CD14-positive monocyte (primary cell): ENCODE measurements around the gene TMEM190. TPM values are rescaled to one million over a fixed set of nuclear protein-coding genes. Genes with fewer than 3 reads are reported as not detected.

ENCODE experiments used
- DNase-seq, 3 donors: peaks; one replicate each; pipeline ENCODE4 v3.0.0-alpha.2; 2011 to 2022
- H2AFZ ChIP-seq: 2 replicates; pipeline ENCODE4 v1.6.0; 2012; ENCODE audit warnings: mild to moderate bottlenecking, low read depth, low read length, inconsistent platforms; ENCODE audit not compliant: insufficient read depth, poor library complexity, severe bottlenecking
- H3K27ac ChIP-seq, 2 donors: 1 replicate in 1 of 2; 2 replicates in 1 of 2; pipeline ENCODE4 v1.5.1; 2012 to 2013; ENCODE audit warnings: low read length in 2 of 2, control low read depth in 1 of 2, inconsistent platforms in 1 of 2, low read depth in 1 of 2, mild to moderate bottlenecking in 1 of 2
- H3K27me3 ChIP-seq, 2 donors: one replicate each; pipeline versions ENCODE4 v1.6.0 to v1.6.1; 2011 to 2013; ENCODE audit warnings: low read length in 2 of 2; ENCODE audit not compliant: control insufficient read depth in 2 of 2, insufficient read depth in 2 of 2
- H3K36me3 ChIP-seq, 2 donors: replicated peaks in 1 of 2; 1 replicate in 1 of 2; 2 replicates in 1 of 2; pipeline versions ENCODE4 v1.5.1 to v1.6.1; 2012 to 2013; ENCODE audit warnings: low read length in 2 of 2, control low read depth in 1 of 2, inconsistent platforms in 1 of 2, mild to moderate bottlenecking in 1 of 2; ENCODE audit not compliant: insufficient read depth in 2 of 2, control insufficient read depth in 1 of 2
- H3K4me1 ChIP-seq, 2 donors: 1 replicate in 1 of 2; 2 replicates in 1 of 2; pipeline versions ENCODE4 v1.5.1 to v1.6.1; 2012 to 2013; ENCODE audit warnings: low read length in 2 of 2, control low read depth in 1 of 2, inconsistent platforms in 1 of 2, mild to moderate bottlenecking in 1 of 2, moderate library complexity in 1 of 2; ENCODE audit not compliant: insufficient read depth in 2 of 2, control insufficient read depth in 1 of 2
- H3K4me2 ChIP-seq: replicated peaks from 2 replicates; pipeline ENCODE3; 2012; ENCODE audit warnings: low read length, moderate library complexity, mild to moderate bottlenecking; ENCODE audit not compliant: poor library complexity, severe bottlenecking; ENCODE audit errors: extremely low read depth
- H3K4me3 ChIP-seq, 3 experiments: fragments of 200-600 bp in 1 of 3; sonication (generic) in 1 of 3; replicated peaks in 1 of 3; 1 replicate in 2 of 3; 2 replicates in 1 of 3; pipeline ENCODE4 v1.5.1; 2011 to 2013; ENCODE audit warnings: low read length in 3 of 3, mild to moderate bottlenecking in 3 of 3, control low read depth in 2 of 3, low read depth in 2 of 3, inconsistent platforms in 1 of 3, moderate library complexity in 1 of 3
- H3K79me2 ChIP-seq: 2 replicates; pipeline ENCODE4 v1.6.0; 2012; ENCODE audit warnings: mild to moderate bottlenecking, control low read depth, inconsistent platforms, low read length, moderate library complexity; ENCODE audit not compliant: insufficient read depth
- H3K9ac ChIP-seq: 2 replicates; pipeline ENCODE4 v1.6.0; 2017; ENCODE audit warnings: low read length, mild to moderate bottlenecking; ENCODE audit not compliant: insufficient read depth, poor library complexity, severe bottlenecking
- H3K9me3 ChIP-seq, 2 donors: replicated peaks in 1 of 2; 1 replicate in 1 of 2; 2 replicates in 1 of 2; pipeline versions ENCODE4 v1.5.1 to v1.6.1; 2012 to 2013; ENCODE audit warnings: low read length in 2 of 2, control low read depth in 1 of 2; ENCODE audit not compliant: control insufficient read depth in 1 of 2, insufficient read depth in 1 of 2
- H4K20me1 ChIP-seq: 2 replicates; pipeline ENCODE4 v1.6.0; 2012; ENCODE audit warnings: mild to moderate bottlenecking, low read length, control low read depth, moderate library complexity; ENCODE audit not compliant: insufficient read depth
- H3K27ac Mint-ChIP-seq, 7 donors: one replicate each; pipeline ENCODE4 v1.8.0; 2020; ENCODE audit warnings: mild to moderate bottlenecking in 7 of 7, mixed read lengths in 7 of 7, moderate library complexity in 6 of 7, inconsistent platforms in 2 of 7
- H3K27me3 Mint-ChIP-seq, 3 donors: one replicate each; pipeline ENCODE4 v1.8.0; 2021 to 2022; ENCODE audit warnings: low read depth in 3 of 3, mild to moderate bottlenecking in 3 of 3, mixed read lengths in 3 of 3, moderate library complexity in 3 of 3, inconsistent platforms in 1 of 3
- H3K36me3 Mint-ChIP-seq, 2 donors: one replicate each; pipeline ENCODE4 v1.8.0; 2020; ENCODE audit warnings: mixed read lengths in 2 of 2, inconsistent platforms in 1 of 2, mild to moderate bottlenecking in 1 of 2
- H3K4me1 Mint-ChIP-seq: one replicate; pipeline ENCODE4 v1.8.0; 2020; ENCODE audit warnings: mild to moderate bottlenecking, mixed read lengths
- H3K4me3 Mint-ChIP-seq, 2 donors: one replicate each; pipeline ENCODE4 v1.8.0; 2020; ENCODE audit warnings: mild to moderate bottlenecking in 2 of 2, mixed read lengths in 2 of 2, moderate library complexity in 1 of 2
- H3K9me3 Mint-ChIP-seq, 7 donors: one replicate each; pipeline ENCODE4 v1.8.0; 2020 to 2022; ENCODE audit warnings: mixed read lengths in 7 of 7, mild to moderate bottlenecking in 6 of 7, moderate library complexity in 6 of 7, inconsistent platforms in 2 of 7
- CTCF ChIP-seq: fragments of 200-600 bp; IDR thresholded peaks from one replicate; pipeline ENCODE4 v1.8.0; 2022; ENCODE audit warnings: antibody characterized with exemption, mild to moderate bottlenecking
- WGBS: methylation state at CpG from one replicate; pipeline ENCODE4 v1.1.5; 2013; ENCODE audit warnings: missing lambda C conversion rate; ENCODE audit not compliant: insufficient coverage; 5-methylcytosine and 5-hydroxymethylcytosine counted together
- intact Hi-C, 2 donors: fragments of 100-400 bp; cut with micrococcal nuclease; formaldehyde crosslinking; loops; one replicate each; pipeline versions ENCODE4 v1.15.0 to v1.15.1; 2023
- polyA plus RNA-seq, 3 donors: library from polyadenylated mRNA; depleted of rRNA in 1 of 3; unstranded in 2 of 3; stranded (reverse) in 1 of 3; fragments of 300-500 nt in 2 of 3; fragments of >200 nt in 1 of 3; fragmentation: Illumina TruSeq in 2 of 3; gene quantifications; 1 replicate in 2 of 3; 2 replicates in 1 of 3; pipeline ENCODE4 v1.2.3, GENCODE V29; 2012 to 2021

The TMEM190 gene
- polyA plus RNA-seq, 3 donors, result not detected

GRCh38 chr19:55379174-55379573 is 2.5 kb downstream of the TMEM190 start:
- H3K27me3 ChIP-seq, result peaks cover 0 to 41% of the 10 kb centered on the region in 2 donors
- TF ChIP-seq CTCF, result no peak
- no peak overlapping the region for H3K9ac ChIP-seq
- no peaks in the 10 kb centered on the region for H3K36me3 ChIP-seq
- H2AFZ ChIP-seq, result no peak overlapping the region
- H3K9me3 ChIP-seq, result no peaks in the 10 kb centered on the region
- no peak overlapping the region for H3K4me3 ChIP-seq
- peaks cover 0 to 5% of the 10 kb centered on the region in 2 donors for H3K36me3 Mint-ChIP-seq
- peaks cover 12% of the 10 kb centered on the region for H3K4me1 Mint-ChIP-seq
- H3K79me2 ChIP-seq, result no peaks in the 10 kb centered on the region
- peaks cover 0 to 9% (median 0%) of the 10 kb centered on the region in 7 donors for H3K9me3 Mint-ChIP-seq
- H3K4me2 ChIP-seq, result no peak overlapping the region
- H3K4me3 Mint-ChIP-seq, result no peak overlapping the region
- intact Hi-C loops, result no loop called here
- 65% methylated on average over 5 of the region's 11 CpGs for WGBS
- peaks cover 9 to 10% of the 10 kb centered on the region in 2 donors for H3K4me1 ChIP-seq
- no peaks in the 10 kb centered on the region for H4K20me1 ChIP-seq
- peaks cover 35 to 56% (median 47%) of the 10 kb centered on the region in 3 donors for H3K27me3 Mint-ChIP-seq
- H3K27ac Mint-ChIP-seq, result no peak overlapping the region
- DNase-seq, result no peak
- H3K27ac ChIP-seq, result no peak overlapping the region

GRCh38 chr19:55382013-55382412 is 5.4 kb downstream of the TMEM190 start:
- H3K4me3 Mint-ChIP-seq, result no peak overlapping the region
- peaks cover 28% of the 10 kb centered on the region for H3K4me1 Mint-ChIP-seq
- no peak overlapping the region for H3K27ac Mint-ChIP-seq
- Histone ChIP-seq H3K9ac (no peak overlapping the region), H2AFZ (no peak overlapping the region), H3K36me3 (peaks cover 0 to under 1% of the 10 kb centered on the region in 2 donors), H3K9me3 (no peaks in the 10 kb centered on the region), H3K27me3 (peaks cover 0 to 13% of the 10 kb centered on the region in 2 donors), H3K27ac (no peak overlapping the region), H4K20me1 (peaks cover 12% of the 10 kb centered on the region), H3K4me2 (no peak overlapping the region), H3K4me3 (no peak overlapping the region), H3K79me2 (peaks cover 12% of the 10 kb centered on the region), H3K4me1 (peaks cover 26 to 31% of the 10 kb centered on the region in 2 donors)
- peaks cover 0 to 4% (median 0%) of the 10 kb centered on the region in 7 donors for H3K9me3 Mint-ChIP-seq
- WGBS, result 100% methylated on average over 4 of the region's 5 CpGs
- DNase-seq, result no peak
- intact Hi-C loops, result loop anchor here (5.0 kb wide), 4 partner anchors 40 to 90 kb away; no protein-coding TSS in a partner anchor
- H3K36me3 Mint-ChIP-seq, result peaks cover 4 to 9% of the 10 kb centered on the region in 2 donors
- TF ChIP-seq CTCF, result no peak
- peaks cover 17 to 27% (median 24%) of the 10 kb centered on the region in 3 donors for H3K27me3 Mint-ChIP-seq
